ENCODE results near the gene ABRACL. TPM values are rescaled to one million over a fixed set of nuclear protein-coding genes. Genes with fewer than 3 reads are reported as not detected.

ABRACL gene
- total RNA-seq, 4 donors from 2014 or later, result 6.1 to 20.8 (median 17.3) TPM

DNA sequence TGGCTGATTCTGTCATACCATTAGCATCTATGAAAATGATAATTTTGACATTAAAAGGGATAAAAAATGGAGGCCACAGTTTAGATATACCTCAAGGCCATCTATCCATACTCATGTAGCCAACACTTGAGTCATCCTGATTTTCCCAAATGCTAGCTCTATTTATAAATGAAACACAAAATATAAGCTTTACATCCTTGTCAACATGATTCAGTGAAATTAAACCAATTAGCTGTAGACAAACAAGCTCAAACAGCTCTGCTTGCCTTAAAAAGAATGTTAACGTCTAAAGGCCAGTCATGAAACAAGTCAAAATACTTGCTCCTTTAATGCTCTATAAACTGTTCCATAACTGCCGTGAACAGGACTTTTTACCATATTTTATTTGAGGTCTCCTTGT lies 40.3 kb downstream of the ABRACL start:
- DNase-seq (ENCODE audit: low spot score), result no peak
- ATAC-seq (ENCODE audit: low FRiP score), result no peak
- no peak for TF ChIP-seq CTCF (IDR thresholded peaks at IDR 0.05)

DNA sequence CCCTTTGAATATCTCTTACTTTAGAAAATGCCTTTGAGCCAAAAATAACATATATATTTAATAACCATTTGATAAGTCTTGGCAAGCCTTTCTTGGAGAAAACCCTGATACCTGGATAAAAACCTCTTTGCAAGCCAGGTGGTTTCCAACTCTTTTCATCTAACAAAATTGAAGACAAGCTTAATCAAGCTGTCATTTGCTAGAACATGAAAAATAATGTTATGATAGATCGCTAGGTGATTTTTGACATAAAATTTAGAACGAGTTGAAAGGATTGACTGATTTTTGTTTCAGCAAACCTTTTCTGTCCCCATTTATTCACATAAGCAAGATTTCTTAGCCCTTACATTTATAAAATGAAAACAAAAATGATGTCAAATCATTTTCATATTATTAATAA lies 44.6 kb downstream of the ABRACL start:
- TF ChIP-seq CTCF (IDR thresholded peaks at IDR 0.05), result no peak
- DNase-seq (ENCODE audit: low spot score), result no peak
- ATAC-seq (ENCODE audit: low FRiP score), result no peak

DNA sequence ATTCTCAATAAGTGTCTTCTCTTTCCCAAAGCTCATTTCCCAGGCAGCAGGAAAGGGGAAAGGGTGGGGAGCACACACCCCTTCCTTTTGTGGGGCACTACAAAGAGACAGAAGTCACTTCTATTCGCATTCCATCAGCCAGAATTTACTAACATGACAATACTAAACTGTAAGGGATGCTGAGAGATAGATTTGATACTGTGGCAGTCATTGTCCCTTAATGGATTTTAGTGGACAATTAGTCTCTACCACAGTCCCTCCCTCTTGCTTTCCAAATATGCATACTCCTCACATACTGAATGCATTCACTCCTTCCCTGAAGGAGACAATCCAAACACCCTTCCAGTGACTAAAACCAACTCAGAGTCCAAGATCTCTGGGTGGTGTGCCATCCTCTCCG lies 50.5 kb downstream of the ABRACL start:
- DNase-seq (ENCODE audit: low spot score) (no peak), ATAC-seq (ENCODE audit: low FRiP score) (no peak)
- TF ChIP-seq CTCF (IDR thresholded peaks at IDR 0.05), result no peak

DNA sequence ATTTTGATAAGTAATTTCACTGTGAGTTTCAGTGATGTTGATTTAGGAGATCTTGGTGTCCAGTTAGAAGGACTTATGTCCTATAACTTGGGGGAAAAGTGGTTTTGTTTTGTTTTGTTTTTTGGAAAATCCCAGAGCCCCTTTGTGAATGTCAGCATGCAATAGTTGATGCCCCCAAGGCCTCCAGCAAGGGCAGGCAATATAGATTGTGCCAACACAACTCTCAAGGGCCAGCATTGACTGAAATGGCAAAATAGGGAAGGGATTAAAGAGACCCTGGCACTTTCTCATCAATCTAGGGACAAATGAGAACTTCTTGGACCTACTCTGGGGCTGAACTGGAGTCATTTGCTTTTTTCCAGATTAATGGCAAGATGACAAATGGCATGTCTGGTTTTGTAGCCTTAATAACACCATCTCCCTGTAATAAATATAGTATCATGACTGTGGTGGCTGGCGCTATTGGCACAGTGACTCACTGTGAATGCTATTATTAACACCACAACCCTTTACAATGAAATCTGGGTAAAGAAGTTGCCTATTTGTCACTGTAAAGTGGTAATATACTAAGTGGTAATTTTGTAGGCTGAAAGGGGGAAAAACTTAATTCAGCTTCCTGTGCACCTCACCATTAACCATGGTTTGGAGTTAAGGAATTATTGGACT lies 51.8 kb downstream of the ABRACL start:
- no peak for ATAC-seq (ENCODE audit: low FRiP score)
- no peak for TF ChIP-seq CTCF (IDR thresholded peaks at IDR 0.05)
- DNase-seq (ENCODE audit: low spot score), result no peak

DNA sequence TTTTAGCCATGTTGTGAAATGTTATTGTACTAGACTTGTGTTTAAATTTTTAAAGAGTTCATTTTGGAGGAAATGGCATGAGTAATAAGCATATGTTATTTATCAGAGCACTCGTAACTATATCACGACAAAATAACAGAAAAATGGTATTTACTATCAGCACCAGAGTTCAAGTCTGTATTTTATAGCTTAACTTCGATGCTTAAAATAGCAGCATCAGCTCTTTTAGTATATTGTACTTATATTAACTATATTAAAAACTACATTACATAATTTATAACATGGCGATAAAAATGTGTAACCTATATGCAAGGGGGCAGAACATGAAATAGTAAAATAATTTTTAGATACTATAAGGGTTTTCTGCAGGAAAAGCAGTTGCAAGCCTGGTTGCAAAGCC lies 52.9 kb downstream of the ABRACL start:
- ATAC-seq (ENCODE audit: low FRiP score), result no peak
- no peak for TF ChIP-seq CTCF (IDR thresholded peaks at IDR 0.05)

GRCh38 chr6:139082370-139082769 lies 53.8 kb downstream of the ABRACL start:
- ATAC-seq (ENCODE audit: low FRiP score), result no peak
- no peak for TF ChIP-seq CTCF (IDR thresholded peaks at IDR 0.05)
- no peak for DNase-seq (ENCODE audit: low spot score)

More for the DNA sequence above, 52.9 kb downstream of the ABRACL start:
- DNase-seq (ENCODE audit: low spot score), result no peak

DNA sequence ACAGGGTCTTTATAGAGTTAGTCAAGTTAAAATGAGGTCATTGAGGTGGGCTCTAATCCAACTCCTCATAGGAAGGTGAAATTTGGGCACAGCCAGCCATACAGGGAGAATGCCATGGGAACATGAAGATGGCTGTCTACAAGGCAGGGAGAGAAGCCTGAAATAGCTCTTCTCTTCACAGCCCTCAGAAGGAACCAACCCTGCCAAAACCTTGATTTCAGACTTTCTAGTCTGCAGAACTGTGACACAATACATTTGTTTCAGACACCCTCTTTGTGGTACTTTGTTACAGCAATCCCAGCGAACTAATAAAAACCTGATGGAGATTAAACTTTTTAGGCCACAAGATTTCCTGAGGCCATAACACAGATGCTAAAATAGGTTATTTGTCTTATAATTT lies 63.3 kb downstream of the ABRACL start:
- no peak for TF ChIP-seq CTCF (IDR thresholded peaks at IDR 0.05)
- no peak for DNase-seq (ENCODE audit: low spot score)
- no peak for ATAC-seq (ENCODE audit: low FRiP score)

Data from omental fat pad (tissue), 4 donors.